Measurements from ENCODE around the gene DNTT.
A peak's percentile ranks its signal among the peaks of the same experiment; 100 is the strongest.

DNTT gene

DNA sequence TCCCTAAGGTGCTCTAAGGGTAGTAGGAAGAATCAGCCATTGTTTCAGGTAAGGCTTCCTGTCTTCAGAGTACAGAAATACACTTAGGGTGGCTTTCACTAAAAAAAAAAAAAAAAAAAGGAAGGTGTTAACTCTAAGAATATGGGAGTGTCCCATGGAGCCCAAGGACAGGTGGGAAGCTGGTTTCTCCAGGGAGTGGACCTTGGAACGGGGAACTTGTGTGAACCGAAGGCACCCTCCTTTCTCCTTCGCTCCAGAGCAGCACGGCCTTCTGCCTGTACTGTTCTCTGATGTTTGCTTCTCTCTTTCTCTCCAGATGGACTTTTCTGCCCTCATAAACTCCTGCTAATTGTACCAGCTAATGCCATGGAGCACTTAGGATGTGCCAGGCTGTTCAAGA lies 48.3 kb downstream of the DNTT start:
- H3K27ac ChIP-seq (ENCODE audit: extremely low read depth, low read depth, low read length) = no peak overlapping the region
- CTCF ChIA-PET = interaction anchor here (0.6 to 1.3 kb wide), 7 partner anchors 12 to 415 kb away, joined by 3 to 5 read pairs (median 3); no protein-coding TSS in a partner anchor
- H3K4me3 ChIP-seq (ENCODE audit: low read depth, low read length) = no peak overlapping the region
- POLR2A ChIA-PET = no interaction called here
- H3K9me3 ChIP-seq (ENCODE audit: control insufficient read depth, insufficient read depth, low read depth, low read length) = no peaks in the 10 kb centered on the region
- H3K4me1 ChIP-seq (ENCODE audit: control insufficient read depth, insufficient read depth, low read length) = no peaks in the 10 kb centered on the region
- H3K36me3 ChIP-seq (ENCODE audit: control insufficient read depth in 2 of 2, insufficient read depth in 1 of 2, low read length in 2 of 2) = no peaks in the 10 kb centered on the region
- no peak for TF ChIP-seq ZNF239 (tag by site-specific recombination; IDR thresholded peaks at IDR 0.05)
- no peak for TF ChIP-seq SP3 (tag by site-specific recombination; IDR thresholded peaks at IDR 0.05)
- TF ChIP-seq ZNF561 (tag by site-specific recombination; IDR thresholded peaks at IDR 0.05; ENCODE audit: borderline replicate concordance) = no peak

DNA sequence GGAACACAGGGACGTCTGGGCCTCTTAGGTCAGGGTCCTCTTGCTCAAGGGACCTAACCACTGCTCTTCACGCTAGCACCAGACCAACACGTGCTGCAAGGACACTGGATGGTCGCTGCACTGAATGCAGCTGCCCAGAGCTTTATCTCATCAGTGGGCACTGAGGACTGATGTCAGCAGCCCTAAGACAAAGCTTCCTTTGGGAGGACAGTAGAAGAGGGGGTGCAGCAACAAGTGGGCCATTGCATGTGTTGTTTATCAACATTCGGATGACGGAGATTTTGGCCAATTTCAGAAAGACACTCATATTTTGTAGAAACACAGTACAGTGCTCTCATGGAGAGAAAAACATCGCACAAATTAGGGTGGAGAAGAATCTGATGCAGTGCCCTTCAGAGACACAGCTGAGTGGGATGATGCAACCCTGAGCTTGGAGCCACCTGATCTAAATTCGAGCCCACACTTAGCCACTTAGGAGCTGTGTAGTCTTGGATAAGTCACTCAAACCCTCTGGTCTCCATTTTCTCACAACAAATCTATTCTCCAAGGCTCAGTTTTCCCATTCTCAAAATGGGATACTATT lies 52.9 kb downstream of the DNTT start:
- Histone ChIP-seq H3K36me3 (ENCODE audit: control insufficient read depth in 2 of 2, insufficient read depth in 1 of 2, low read length in 2 of 2) (no peaks in the 10 kb centered on the region), H3K4me3 (ENCODE audit: low read depth, low read length) (no peak overlapping the region), H3K9me3 (ENCODE audit: control insufficient read depth, insufficient read depth, low read depth, low read length) (no peaks in the 10 kb centered on the region), H3K4me1 (ENCODE audit: control insufficient read depth, insufficient read depth, low read length) (no peaks in the 10 kb centered on the region), H3K27ac (ENCODE audit: extremely low read depth, low read depth, low read length) (no peak overlapping the region)
- TF ChIP-seq ZNF221 (tag by site-specific recombination; IDR thresholded peaks at IDR 0.05; ENCODE audit: borderline replicate concordance) (no peak), SCRT2 (tag by site-specific recombination; IDR thresholded peaks at IDR 0.05) (peak; percentile 56)
- ChIA-PET CTCF (interaction anchor here (0.6 to 1.8 kb wide), 6 partner anchors 14 to 853 kb away, joined by 3 to 8 read pairs (median 6); no protein-coding TSS in a partner anchor), POLR2A (no interaction called here)

GRCh38 chr10:96358851-96359540 lies 54.8 kb downstream of the DNTT start, which contains the start of gene OPALIN:
Gene OPALIN, minus strand, starts transcription at chr10:96359002. Its CDS starts 106 bp downstream, at chr10:96358896.
- Histone ChIP-seq H3K4me1 (ENCODE audit: control insufficient read depth, insufficient read depth, low read length) (no peaks in the 10 kb centered on the region), H3K36me3 (ENCODE audit: control insufficient read depth in 2 of 2, insufficient read depth in 1 of 2, low read length in 2 of 2) (no peaks in the 10 kb centered on the region), H3K4me3 (ENCODE audit: low read depth, low read length) (no peak within 1 kb of the TSS), H3K27ac (ENCODE audit: extremely low read depth, low read depth, low read length) (no peak within 1 kb of the TSS), H3K9me3 (ENCODE audit: control insufficient read depth, insufficient read depth, low read depth, low read length) (no peaks in the 10 kb centered on the region)
- ChIA-PET CTCF (interaction anchor here (1.0 to 1.6 kb wide), 2 partner anchors 11 to 16 kb away, joined by 3 to 6 read pairs; no protein-coding TSS in a partner anchor), POLR2A (no interaction called here)
- no peak for TF ChIP-seq ZNF2 (tag by site-specific recombination; IDR thresholded peaks at IDR 0.05)
- no peak for TF ChIP-seq ZNF341 (tag by site-specific recombination; IDR thresholded peaks at IDR 0.05; ENCODE audit: low read depth)
- TF ChIP-seq ZNF677 (tag by site-specific recombination; IDR thresholded peaks at IDR 0.05) = no peak
- no peak for TF ChIP-seq ZNF202 (tag by site-specific recombination; IDR thresholded peaks at IDR 0.05; ENCODE audit: borderline replicate concordance)
- no peak for TF ChIP-seq ZNF843 (tag by site-specific recombination; IDR thresholded peaks at IDR 0.05)
- TF ChIP-seq ZNF214 (tag by site-specific recombination; IDR thresholded peaks at IDR 0.05; ENCODE audit: borderline replicate concordance) = no peak
- TF ChIP-seq ZNF324 (tag by site-specific recombination; IDR thresholded peaks at IDR 0.05) = no peak
- TF ChIP-seq, protein P1, sequence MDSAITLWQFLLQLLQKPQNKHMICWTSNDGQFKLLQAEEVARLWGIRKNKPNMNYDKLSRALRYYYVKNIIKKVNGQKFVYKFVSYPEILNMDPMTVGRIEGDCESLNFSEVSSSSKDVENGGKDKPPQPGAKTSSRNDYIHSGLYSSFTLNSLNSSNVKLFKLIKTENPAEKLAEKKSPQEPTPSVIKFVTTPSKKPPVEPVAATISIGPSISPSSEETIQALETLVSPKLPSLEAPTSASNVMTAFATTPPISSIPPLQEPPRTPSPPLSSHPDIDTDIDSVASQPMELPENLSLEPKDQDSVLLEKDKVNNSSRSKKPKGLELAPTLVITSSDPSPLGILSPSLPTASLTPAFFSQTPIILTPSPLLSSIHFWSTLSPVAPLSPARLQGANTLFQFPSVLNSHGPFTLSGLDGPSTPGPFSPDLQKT (IDR thresholded peaks at IDR 0.05; ENCODE audit: borderline replicate concordance, low read depth, low read length) = no peak
- TF ChIP-seq ZNF830 (tag by site-specific recombination; IDR thresholded peaks at IDR 0.05; ENCODE audit: low read depth) = no peak
- TF ChIP-seq ZFP41 (tag by site-specific recombination; IDR thresholded peaks at IDR 0.05; ENCODE audit: borderline replicate concordance) = no peak

DNA sequence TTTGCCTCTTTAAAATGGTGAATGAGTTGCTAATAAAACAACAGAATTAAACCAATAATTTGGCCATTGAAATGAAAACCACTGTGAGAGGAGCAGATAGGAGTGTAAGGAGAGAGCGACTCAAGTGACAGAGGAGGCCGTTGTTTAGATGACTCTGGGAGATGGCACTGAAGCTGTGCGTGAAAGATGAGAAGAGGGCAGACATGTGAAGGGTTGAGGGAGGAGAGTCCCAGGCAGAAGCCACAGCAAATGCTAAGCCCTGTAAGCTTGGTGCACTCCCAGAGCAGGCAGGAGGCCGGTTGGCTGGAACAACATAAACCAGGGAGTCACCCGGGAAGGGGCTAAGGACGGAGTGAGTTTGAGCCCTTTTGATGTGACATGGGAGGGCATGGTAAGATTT lies 55.4 kb downstream of the DNTT start:
- Histone ChIP-seq H3K4me1 (ENCODE audit: control insufficient read depth, insufficient read depth, low read length) (no peaks in the 10 kb centered on the region), H3K36me3 (ENCODE audit: control insufficient read depth in 2 of 2, insufficient read depth in 1 of 2, low read length in 2 of 2) (no peaks in the 10 kb centered on the region), H3K9me3 (ENCODE audit: control insufficient read depth, insufficient read depth, low read depth, low read length) (no peaks in the 10 kb centered on the region), H3K4me3 (ENCODE audit: low read depth, low read length) (no peak overlapping the region), H3K27ac (ENCODE audit: extremely low read depth, low read depth, low read length) (no peak overlapping the region)
- ChIA-PET CTCF (interaction anchor here (1.6 kb wide), 1 partner anchor 10 kb away, joined by 6 read pairs; no protein-coding TSS in a partner anchor), POLR2A (no interaction called here)
- TF ChIP-seq ZNF701 (tag by site-specific recombination; IDR thresholded peaks at IDR 0.05) = no peak
- no peak for TF ChIP-seq ZNF433 (tag by site-specific recombination; IDR thresholded peaks at IDR 0.05; ENCODE audit: low read depth)
- no peak for TF ChIP-seq ZNF155 (tag by site-specific recombination; IDR thresholded peaks at IDR 0.05)
- no peak for TF ChIP-seq ZNF585B (tag by site-specific recombination; IDR thresholded peaks at IDR 0.05)
- TF ChIP-seq GFI1B (tag by site-specific recombination; IDR thresholded peaks at IDR 0.05) = no peak
- no peak for TF ChIP-seq ZSCAN30 (tag by site-specific recombination; IDR thresholded peaks at IDR 0.05)

All from HEK293 (cell line).